Mammary epithelial cell (primary cell): ENCODE data around the gene TP63.

ENCODE experiments used
- EZH2 ChIP-seq: IDR thresholded peaks from 2 replicates; pipeline ENCODE4 v1.6.1; 2012; ENCODE audit warnings: low read length, inconsistent platforms, borderline replicate concordance
- TF ChIP-seq, protein P1 (sequence below), 2 donors: IDR thresholded peaks in 1 of 2; conservative IDR thresholded peaks in 1 of 2; 2 replicates each; pipeline ENCODE4 v1.5.1; 2011 to 2012; ENCODE audit warnings: inconsistent platforms in 2 of 2, low read length in 2 of 2, mild to moderate bottlenecking in 2 of 2, control low read depth in 1 of 2, low read depth in 1 of 2; ENCODE audit not compliant: insufficient read depth in 1 of 2; ENCODE audit errors: extremely low read depth in 1 of 2

DNA sequence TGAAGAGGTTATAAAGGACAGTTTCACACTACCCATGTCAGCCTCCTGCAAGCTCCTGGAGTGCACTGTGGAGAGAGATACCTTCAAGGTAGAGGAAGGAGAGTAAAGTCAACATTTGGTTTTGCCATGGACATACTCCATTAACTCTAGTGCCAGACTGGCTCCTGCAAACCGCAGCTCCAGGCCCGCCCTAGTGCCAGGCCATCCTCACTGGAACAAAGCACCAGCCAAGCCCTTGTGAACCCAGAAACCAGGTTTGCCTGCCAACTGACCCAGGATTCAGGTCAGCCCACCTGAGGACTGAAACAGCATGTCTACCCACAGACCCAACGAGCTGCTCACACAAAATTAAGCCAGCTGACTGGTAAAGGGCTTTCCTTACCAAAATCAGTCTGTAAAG is 41.0 kb upstream of the TP63 start:
- TF ChIP-seq, protein P1, sequence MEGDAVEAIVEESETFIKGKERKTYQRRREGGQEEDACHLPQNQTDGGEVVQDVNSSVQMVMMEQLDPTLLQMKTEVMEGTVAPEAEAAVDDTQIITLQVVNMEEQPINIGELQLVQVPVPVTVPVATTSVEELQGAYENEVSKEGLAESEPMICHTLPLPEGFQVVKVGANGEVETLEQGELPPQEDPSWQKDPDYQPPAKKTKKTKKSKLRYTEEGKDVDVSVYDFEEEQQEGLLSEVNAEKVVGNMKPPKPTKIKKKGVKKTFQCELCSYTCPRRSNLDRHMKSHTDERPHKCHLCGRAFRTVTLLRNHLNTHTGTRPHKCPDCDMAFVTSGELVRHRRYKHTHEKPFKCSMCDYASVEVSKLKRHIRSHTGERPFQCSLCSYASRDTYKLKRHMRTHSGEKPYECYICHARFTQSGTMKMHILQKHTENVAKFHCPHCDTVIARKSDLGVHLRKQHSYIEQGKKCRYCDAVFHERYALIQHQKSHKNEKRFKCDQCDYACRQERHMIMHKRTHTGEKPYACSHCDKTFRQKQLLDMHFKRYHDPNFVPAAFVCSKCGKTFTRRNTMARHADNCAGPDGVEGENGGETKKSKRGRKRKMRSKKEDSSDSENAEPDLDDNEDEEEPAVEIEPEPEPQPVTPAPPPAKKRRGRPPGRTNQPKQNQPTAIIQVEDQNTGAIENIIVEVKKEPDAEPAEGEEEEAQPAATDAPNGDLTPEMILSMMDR (conservative IDR thresholded peaks at IDR 0.05 in 1 of 2, IDR thresholded peaks at IDR 0.05 in 1 of 2; ENCODE audit: extremely low read depth in 1 of 2, insufficient read depth in 1 of 2, low read depth in 1 of 2, low read length in 2 of 2), result no peak
- TF ChIP-seq EZH2, result no peak
